ENCODE results near the gene C16orf74.

GRCh38 chr16:85710732-85711131, 40.2 kb downstream of the C16orf74 start:
- TF ChIP-seq EZH2 (IDR thresholded peaks at IDR 0.05) (no peak), POLR2AphosphoS5 (IDR thresholded peaks at IDR 0.05; ENCODE audit: borderline replicate concordance, low read depth, low read length) (no peak)

Measured in SK-N-MC (cell line).